ENCODE results near the gene SPATA6L.
"Not testable (repeated sequence)": the region's sequence is repeated elsewhere in the genome, so short reads cannot be mapped to it uniquely, and the experiment has no call there.

SPATA6L gene

DNA sequence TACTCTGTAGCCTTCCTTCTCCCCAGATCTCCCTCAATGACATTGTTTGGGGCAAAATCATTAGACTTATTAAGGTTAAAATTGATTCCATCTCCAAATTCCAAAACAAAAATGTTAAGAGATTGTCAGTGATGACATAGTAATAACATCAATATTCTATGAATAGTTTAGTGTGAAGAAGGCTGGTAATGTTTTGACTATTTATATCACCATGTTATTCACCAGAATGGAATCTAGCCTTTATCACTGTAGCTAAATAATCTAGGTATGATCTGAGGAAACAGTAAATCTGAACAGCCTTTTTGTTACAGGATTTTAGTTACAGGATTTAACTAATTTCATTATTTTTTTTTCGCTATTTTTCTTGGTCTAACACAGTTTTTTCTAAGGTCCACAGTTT, 5.1 kb downstream of the SPATA6L start:
- no peak overlapping the region for H3K4me3 ChIP-seq (ENCODE audit: low read length)
- TF ChIP-seq, protein P1, sequence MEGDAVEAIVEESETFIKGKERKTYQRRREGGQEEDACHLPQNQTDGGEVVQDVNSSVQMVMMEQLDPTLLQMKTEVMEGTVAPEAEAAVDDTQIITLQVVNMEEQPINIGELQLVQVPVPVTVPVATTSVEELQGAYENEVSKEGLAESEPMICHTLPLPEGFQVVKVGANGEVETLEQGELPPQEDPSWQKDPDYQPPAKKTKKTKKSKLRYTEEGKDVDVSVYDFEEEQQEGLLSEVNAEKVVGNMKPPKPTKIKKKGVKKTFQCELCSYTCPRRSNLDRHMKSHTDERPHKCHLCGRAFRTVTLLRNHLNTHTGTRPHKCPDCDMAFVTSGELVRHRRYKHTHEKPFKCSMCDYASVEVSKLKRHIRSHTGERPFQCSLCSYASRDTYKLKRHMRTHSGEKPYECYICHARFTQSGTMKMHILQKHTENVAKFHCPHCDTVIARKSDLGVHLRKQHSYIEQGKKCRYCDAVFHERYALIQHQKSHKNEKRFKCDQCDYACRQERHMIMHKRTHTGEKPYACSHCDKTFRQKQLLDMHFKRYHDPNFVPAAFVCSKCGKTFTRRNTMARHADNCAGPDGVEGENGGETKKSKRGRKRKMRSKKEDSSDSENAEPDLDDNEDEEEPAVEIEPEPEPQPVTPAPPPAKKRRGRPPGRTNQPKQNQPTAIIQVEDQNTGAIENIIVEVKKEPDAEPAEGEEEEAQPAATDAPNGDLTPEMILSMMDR (conservative IDR thresholded peaks at IDR 0.05; ENCODE audit: low read length), result no peak
- DNase-seq (ENCODE audit: low read depth), result no peak

DNA sequence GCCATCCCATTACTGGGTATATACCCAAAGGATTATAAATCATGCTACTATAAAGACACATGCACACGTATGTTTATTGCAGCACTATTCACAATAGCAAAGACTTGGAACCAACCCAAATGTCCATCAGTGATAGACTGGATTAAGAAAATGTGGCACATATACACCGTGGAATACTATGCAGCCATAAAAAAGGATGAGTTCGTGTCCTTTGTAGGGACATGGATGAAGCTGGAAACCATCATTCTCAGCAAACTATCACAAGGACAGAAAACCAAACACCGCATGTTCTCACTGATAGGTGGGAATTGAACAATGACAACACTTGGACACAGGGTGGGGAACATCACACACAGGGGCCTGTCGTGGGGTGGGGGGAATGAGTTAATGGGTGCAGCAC, 5.6 kb downstream of the SPATA6L start:
- not testable (repeated sequence) for H3K4me3 ChIP-seq (ENCODE audit: low read length); DNase-seq (ENCODE audit: low read depth)

DNA sequence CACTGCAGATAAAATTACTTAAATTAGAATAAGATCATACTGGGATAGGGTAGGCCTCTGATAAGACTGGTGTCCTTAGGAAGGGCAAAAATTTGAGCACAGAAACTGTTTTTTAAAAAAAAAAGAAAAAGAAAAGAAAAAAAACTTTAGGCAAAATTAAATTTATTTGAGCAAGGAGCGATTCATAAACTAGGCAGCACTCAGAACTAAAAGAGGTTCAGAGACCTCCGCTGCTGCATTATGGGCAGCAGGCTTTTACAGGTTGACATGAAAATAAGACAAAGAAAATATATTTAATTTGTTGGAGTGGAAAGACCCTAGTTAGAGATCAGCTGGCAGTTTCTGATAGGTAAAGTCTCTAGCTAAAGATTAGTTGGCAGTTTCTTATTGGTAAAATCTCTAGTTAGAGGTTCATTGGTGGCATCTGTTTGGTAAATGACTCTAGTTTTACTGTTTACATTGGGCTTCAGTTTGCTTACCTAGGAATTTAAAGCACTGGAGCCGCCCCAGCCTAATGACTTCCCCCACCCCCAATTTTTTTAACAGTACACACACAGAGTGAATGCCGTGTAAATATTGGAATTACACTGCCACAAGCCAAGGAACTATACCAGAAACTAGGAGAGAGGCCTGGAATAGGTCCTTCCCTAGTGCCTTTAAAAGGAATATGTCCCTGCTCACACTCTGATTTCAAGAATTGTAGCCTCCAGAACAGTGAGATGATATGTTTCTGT, 8.7 kb downstream of the SPATA6L start:
- TF ChIP-seq, protein P1 (conservative IDR thresholded peaks at IDR 0.05; ENCODE audit: low read length), result no peak
- DNase-seq (ENCODE audit: low read depth), result no peak
- no peak overlapping the region for H3K4me3 ChIP-seq (ENCODE audit: low read length)

DNA sequence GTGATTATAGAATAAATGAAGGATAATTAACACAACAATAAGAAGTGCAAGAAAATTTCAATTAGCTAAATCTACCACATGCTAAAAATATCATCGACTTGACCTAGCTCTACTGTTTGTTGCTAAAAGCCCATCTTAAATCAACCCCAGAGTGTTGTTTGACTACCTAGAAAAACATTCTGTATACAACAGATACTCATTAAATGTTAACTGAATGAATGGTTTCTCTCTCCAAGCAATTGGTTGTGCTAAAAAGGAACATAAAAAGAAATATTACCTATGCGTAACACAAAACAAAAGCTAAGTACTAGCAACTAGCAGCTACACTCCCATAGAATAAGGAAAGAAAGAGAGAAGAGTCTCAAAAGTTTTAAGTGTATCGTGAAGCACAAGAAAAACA, 9.7 kb downstream of the SPATA6L start:
- no peak for DNase-seq (ENCODE audit: low read depth)
- H3K4me3 ChIP-seq (ENCODE audit: low read length), result no peak overlapping the region
- TF ChIP-seq, protein P1 (conservative IDR thresholded peaks at IDR 0.05; ENCODE audit: low read length), result no peak

DNA sequence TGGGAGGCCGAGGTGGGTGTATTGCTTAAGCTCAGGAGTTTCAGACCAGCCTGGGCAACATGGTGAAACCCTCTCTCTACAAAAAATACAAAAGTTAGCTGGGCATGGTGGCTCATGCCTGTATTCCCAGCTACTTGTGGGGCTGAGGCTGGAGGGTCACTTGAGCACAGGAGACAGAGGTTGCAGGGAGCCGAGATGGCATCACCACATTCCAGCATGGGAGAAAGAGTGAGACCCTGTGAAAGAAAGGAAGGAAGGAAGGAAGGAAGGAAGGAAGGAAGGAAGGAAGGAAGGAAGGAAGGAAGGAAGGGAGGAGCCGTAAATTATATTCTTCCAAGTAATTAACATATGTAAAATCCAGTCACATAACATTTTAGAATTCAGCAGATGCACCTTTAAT, 10.1 kb downstream of the SPATA6L start:
- DNase-seq (ENCODE audit: low read depth); H3K4me3 ChIP-seq (ENCODE audit: low read length): not testable (repeated sequence)

DNA sequence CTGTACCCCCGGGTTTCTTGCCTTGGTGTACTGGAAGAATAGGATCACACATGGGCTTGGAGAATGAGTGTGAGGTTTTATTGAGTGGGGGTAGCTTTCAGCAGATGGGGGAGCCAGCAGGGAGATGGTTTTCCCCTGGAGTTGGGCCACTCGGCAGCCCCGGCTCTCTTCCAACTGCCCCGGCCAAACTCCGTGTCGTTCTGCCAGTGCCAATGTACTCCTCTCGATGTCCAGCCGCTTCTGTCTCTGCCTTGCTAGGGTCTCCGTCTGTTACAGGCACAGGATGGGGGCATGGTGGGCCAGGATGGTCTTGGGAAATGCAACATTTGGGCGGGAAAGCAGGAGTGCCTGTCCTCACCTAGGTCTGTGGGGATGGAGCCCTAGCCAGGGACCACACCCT, 11.7 kb downstream of the SPATA6L start:
- TF ChIP-seq, protein P1 (conservative IDR thresholded peaks at IDR 0.05; ENCODE audit: low read length), result no peak

DNA sequence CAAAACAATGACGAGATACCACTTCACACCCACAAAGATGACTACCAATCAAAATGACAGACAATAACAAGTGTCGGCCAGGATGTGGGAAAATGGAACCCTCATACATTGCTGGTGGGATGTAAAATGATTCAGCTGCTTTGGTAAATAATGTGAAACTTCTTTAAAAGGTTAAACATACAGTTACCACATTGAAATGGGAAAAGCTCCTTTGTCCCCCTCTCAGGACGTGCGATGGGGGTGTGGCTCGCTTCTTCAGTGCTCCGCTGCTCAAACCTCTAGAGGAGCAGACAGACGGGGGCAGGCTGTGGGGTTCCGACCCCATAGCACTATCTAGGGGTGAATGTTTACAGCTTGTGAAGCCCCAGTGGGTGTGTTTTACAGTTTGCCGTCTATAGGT, 12.2 kb downstream of the SPATA6L start:
- no peak for DNase-seq (ENCODE audit: low read depth)
- TF ChIP-seq, protein P1 (conservative IDR thresholded peaks at IDR 0.05; ENCODE audit: low read length), result no peak
- H3K4me3 ChIP-seq (ENCODE audit: low read length), result no peak overlapping the region

More for the DNA sequence above, 11.7 kb downstream of the SPATA6L start:
- no peak for DNase-seq (ENCODE audit: low read depth)
- no peak overlapping the region for H3K4me3 ChIP-seq (ENCODE audit: low read length)

DNA sequence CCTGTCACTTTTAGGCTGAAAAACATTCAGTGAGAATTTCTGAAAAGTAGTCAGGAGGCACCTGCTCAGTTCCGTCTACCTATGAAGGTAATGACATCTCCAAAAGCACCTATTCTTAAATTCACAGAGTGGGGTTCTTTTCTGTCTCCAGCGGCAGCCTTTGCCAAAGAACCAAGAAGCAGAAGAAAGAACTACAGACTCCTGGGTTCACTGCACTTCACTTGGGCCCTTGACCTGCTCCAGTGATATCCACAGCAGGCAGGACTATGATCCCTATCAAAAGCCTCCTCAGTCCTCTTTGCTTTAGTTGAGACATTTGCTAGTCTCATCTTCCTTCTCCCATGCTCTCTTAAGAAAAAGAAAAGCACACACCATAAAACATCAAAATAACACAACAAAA, 23.9 kb downstream of the SPATA6L start:
- no peak for DNase-seq (ENCODE audit: low read depth)
- TF ChIP-seq, protein P1 (conservative IDR thresholded peaks at IDR 0.05; ENCODE audit: low read length), result no peak
- no peak overlapping the region for H3K4me3 ChIP-seq (ENCODE audit: low read length)

All from AG10803 (cell line).